LNCaP clone FGC (cell line): ENCODE results near the gene RAB40C.

Experiments used
- DNase-seq: peaks from one replicate; pipeline ENCODE4 v3.0.0-alpha.2; 2011; ENCODE audit warnings: low read depth
- H3K4me3 ChIP-seq: 2 replicates; pipeline ENCODE4 v1.5.1; 2011; ENCODE audit warnings: mild to moderate bottlenecking, low read depth, low read length, control low read depth
- CTCF ChIP-seq: IDR thresholded peaks from 2 replicates; pipeline ENCODE4 v1.5.1; 2012; ENCODE audit warnings: mild to moderate bottlenecking; ENCODE audit not compliant: control insufficient read depth, insufficient read depth; ENCODE audit errors: extremely low read depth

The RAB40C gene

GRCh38 chr16:620700-621525 lies 31.0 kb downstream of the RAB40C start:
- H3K4me3 ChIP-seq = no peak overlapping the region
- no peak for DNase-seq
- no peak for TF ChIP-seq CTCF

GRCh38 chr16:621526-622105 lies 31.8 kb downstream of the RAB40C start:
- DNase-seq = no peak
- no peak for TF ChIP-seq CTCF
- H3K4me3 ChIP-seq = no peak overlapping the region

- no peak for DNase-seq
- no peak for TF ChIP-seq CTCF
- no peak overlapping the region for H3K4me3 ChIP-seq
Measured at GRCh38 chr16:622920-623280, 33.0 kb downstream of the RAB40C start.

- DNase-seq = no peak
- TF ChIP-seq CTCF = no peak
- H3K4me3 ChIP-seq = no peak overlapping the region
Measured at GRCh38 chr16:624526-625070, 34.7 kb downstream of the RAB40C start.

GRCh38 chr16:625117-625976 lies 35.5 kb downstream of the RAB40C start:
- no peak for TF ChIP-seq CTCF
- H3K4me3 ChIP-seq = no peak overlapping the region
- DNase-seq = no peak

- no peak for TF ChIP-seq CTCF
- no peak for DNase-seq
- H3K4me3 ChIP-seq = no peak overlapping the region
Measured at GRCh38 chr16:625977-626765, 36.3 kb downstream of the RAB40C start.
